Cardiac septum (tissue), 1 donor: ENCODE results near the gene SRP14. TPM values are rescaled to one million over a fixed set of nuclear protein-coding genes. Genes with fewer than 3 reads are reported as not detected.

ENCODE experiments used
- DNase-seq: peaks from one replicate; pipeline ENCODE4 v3.0.0-alpha.2; 2020; ENCODE audit warnings: low spot score
- intact Hi-C: fragments of 100-400 bp; cut with DNase I; formaldehyde crosslinking; loops from one replicate; pipeline ENCODE4 v1.14.0; 2022
- total RNA-seq: library from RNA; stranded (reverse); fragmentation: NEBNext Ultra II Directional; extraction: Animal tissue kit (Norgen Biotek cat#: 25700); gene quantifications from one replicate; pipeline ENCODE4 v1.2.1, GENCODE V29; 2021
- donor health status: DM: no; HTN: no; CAD: no.

The SRP14 gene
- total RNA-seq, 1 donor from 2014 or later: 168 TPM

DNA sequence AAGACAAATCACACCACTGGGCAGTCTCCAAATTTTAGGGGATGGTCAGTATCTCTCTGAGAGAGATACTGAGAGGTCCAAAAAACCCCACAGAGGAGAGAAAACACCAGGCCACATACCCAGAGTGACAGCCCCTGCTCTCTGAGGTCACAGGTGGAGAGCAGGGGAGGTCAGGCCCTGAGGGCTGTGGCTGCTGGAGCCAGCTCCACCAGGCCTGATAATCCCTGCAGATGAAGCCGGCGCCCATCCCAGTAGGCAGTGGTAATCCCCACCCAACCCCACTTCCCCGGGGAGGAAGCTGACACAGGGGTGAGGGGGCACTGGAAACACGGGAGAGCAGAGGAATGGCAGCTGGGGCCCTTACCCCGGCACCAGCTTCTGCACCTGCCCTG is 31.2 kb upstream of the SRP14 start:
- intact Hi-C loops: no loop called here
- no peak for DNase-seq

DNA sequence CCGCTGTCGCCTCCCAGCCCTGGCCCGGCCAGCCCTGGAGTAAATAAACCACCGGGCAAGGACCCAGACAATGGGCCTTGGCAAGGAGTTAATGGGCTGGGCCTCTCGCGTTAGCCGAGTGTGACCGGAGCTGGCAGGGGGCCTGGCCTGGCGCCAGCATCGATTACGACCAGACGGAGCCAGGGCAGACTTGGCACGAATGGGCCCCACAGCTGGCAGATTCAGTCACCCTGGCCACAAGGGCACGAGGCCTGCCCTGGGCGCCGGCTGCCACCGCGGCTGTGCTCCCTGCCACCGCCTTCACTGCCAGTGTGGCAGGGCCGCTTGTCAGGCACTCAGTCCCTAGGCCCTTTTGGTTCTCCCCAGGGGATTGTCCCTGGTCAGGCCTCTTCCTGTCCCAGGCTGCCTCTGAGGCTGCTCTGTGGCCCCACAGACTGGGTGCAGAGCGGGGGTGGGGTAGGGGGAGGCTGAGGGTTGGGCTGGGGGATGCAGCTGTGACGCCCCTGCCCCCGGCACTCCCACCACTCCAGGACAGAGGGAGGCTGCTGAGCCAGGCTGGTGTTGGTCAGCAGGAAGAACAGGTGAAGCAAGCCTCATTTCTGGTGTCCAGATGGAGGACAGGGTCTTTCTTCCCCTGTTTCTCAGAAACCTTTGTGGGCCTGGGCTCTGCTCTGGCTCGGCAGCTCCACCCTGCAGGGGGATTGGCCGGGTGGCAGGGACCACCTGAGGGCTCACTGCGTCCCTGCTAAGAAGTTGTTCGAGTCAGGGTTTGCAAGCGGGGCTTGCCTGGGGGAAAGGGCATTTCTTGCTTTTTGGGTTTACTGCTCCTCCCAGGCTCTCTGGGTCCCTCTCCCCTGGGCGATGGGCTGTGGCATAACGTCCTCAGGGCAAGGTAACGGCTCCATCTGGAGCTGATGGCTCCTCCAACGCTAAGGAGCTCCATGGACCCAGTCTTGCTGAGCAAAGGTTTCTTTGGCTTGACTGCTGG is 30.5 kb upstream of the SRP14 start:
- intact Hi-C loops: loop anchor here (1.0 to 10.0 kb wide), 2 partner anchors 34 to 355 kb away; no protein-coding TSS in a partner anchor
- peak; percentile 94 for DNase-seq

DNA sequence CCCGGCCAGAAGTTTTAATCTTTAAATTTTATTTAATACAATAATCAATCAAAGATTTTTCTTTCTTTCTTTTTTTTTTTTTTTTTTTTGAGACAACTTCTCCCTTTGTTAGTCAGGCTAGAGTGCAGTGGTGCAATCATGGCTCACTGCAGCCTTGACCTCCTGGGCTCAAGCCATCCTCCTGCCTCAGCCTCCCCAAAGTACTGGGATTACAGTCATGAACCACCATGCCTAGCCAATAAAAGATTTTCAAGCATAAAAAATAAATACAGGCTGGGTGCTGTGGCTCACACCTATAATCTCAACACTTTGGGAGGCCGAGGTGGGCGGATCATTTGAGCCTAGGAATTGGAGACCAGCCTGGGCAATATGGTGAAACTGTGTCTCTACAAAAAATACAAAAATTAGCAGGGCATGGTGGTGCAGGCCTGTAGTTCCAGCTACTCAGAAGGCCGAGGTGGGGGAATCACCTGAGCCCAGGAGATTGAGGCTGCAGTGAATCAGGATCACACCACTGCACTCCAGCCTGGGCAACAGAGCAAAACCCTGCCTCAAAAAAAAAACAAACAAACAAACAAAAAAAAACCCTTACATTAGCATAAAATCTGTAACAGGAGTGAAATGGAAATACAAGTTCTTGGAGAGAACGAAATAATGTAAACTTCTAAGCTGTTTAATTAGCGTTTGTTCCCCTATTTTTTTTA is 29.1 kb upstream of the SRP14 start:
- DNase-seq: peak; percentile 3
- intact Hi-C loops: loop anchor here (10.0 kb wide), 1 partner anchor 357 kb away; no protein-coding TSS in a partner anchor

DNA sequence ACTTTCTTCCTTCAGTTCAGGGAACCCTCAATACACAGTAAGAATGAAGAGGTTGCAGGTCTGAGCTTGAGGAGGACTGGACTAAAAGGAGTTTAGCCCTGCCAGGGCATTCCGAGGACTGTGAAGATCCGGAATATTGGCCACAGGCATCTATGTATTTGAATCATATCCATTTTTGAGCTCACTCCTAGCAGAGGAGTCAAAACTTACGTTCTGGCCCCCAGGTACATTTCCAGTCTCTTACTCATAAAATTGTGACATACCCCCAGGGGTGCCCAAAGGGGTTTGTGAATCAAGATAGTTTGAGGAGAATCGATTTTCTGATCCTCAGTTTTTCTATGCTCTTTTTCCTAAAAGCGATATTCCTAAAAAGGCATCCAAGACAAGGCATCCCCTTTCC is 27.6 kb upstream of the SRP14 start:
- intact Hi-C loops: loop anchor here (10.0 kb wide), 1 partner anchor 358 kb away; no protein-coding TSS in a partner anchor
- no peak for DNase-seq

DNA sequence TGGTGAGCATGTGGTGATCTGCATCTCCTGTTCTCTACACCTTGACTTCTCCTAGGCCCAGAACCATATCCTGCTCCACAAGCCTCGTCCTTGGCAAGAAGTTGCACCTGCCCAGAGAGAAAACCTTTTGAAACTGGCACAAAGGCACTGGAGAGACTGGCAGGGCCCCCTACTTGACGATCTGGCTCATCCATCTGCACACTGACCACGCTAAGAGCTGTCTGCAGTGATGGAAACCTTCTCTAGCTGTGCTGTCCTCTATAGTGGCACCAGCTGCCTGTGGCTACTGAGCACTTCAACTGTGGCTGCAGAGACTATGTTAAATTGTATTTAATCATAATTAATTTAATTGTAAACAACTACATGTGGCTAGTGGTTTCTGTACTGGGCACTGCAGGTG is 26.2 kb upstream of the SRP14 start:
- DNase-seq: no peak
- intact Hi-C loops: loop anchor here (10.0 kb wide), 1 partner anchor 360 kb away; no protein-coding TSS in a partner anchor

DNA sequence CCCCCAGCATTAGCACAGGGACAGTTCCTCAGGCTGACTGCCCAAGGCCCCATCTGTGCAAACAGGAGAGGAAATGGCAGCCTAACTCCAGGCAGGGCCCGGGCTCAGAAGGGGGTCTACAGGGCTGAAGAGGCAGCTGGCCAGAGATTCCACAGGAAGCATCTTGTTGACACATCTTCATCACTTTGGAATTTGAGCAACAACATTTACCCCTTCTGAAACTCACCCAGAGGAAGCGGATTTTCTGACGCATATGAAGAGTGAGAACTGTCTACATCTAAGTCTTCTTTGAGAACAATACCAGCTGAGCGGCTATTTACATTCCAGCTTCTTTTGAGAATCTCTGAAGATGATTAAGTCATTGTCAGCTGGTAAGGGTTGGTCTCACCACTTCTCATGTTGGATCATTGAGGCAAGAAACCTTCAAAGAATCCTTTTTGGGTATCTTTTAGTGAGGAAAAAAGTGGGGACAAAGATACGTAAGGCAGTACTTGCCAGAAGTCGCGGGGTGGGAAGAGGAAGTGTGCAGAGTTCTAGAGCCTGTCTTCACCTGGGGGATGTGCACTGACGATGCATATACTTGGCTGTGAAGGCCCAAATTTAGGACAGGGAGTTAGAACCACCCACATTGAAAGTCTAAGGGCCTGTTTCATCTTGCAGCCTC is 25.4 kb upstream of the SRP14 start:
- intact Hi-C loops: loop anchor here (10.0 kb wide), 1 partner anchor 360 kb away; no protein-coding TSS in a partner anchor
- no peak for DNase-seq

DNA sequence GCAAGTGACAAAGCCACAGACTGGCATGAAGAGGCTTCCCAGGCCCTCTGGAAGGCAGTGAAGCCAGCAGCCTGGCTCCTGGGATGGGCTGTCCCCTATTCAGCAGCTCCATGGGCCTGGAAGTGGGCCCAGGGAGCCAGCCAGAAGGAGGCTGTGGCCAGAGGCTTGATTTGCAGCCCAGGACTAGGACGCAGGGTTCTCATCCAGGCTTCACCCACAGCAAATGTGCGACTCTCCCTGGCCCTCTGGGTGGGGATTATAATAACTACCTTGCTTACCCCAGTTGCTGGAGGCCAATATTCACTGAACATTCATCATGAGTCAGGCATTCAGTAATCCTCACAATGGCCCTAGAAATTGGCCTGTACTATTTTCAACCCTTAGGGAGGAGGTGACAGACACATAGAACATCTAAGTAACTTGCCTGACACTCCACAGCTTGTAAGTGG is 24.6 kb upstream of the SRP14 start:
- intact Hi-C loops: loop anchor here (10.0 kb wide), 1 partner anchor 361 kb away; no protein-coding TSS in a partner anchor
- DNase-seq: no peak

DNA sequence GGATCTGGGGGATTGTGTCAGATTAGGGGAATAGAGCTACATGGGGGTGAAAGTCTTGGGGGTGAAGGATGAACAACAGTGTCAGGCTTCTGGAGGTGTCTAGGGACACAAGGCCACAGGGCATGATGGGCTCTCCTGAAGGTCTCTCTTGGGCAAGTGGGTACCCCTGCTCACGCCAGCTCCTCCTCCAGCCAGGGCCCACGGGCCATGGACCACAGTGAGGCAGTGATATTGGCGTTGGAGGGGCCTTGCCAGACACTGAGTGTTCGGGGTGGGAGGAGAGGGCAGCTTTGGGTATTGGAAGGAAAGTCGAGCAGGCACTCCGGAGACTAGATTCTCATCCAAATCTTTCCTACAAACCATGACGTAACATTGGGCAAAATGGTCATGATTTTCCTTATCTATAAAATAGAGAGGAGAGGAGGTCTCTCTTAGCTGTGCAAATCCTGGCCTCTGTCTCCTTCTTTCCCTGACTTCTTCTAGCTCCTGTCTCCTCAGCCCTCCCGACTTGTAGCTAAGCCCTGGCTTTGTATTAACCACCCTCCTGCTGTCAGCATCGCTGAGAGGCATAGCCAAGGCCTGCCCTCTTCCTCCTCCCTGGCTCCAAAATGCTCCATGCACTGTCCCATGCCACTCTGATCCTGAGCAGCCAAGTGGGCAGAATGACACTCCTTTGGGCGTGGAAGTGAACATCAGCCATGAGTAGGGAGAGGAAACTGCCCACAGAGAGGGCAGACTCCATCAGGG is 24.0 kb upstream of the SRP14 start:
- DNase-seq: no peak
- intact Hi-C loops: loop anchor here (10.0 kb wide), 1 partner anchor 362 kb away; no protein-coding TSS in a partner anchor

DNA sequence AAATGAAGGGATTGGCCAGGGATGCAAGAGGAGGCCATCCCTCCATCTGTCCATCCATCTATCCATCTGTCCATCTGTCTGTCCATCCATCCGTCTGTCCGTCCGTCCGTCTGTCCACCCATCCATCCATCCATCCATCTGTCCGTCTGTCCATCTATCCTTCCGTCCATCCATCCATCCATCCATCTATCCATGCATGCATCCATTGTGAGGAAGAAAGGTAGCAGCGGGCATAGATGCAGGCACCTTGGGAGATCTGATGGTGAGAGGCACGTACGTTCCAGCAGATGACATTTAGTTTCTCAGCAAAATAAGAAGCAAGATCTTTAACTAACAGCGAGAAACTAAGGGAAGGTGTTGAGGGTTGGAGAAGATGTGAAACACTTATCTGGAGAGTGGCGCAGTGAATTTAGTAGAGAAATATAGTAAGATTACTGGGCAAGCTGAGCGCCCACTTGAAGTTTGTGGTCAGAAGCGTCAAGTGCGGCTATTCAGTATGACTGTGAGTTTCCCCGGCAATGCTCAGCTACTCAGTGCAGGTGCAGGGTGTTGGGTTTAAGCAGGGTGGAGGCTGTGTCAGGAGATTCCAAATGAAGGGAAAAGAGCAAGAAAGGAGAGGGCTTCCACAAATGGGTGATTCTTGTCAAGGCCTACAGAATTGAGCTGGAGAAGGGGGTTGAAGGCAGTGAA is 22.4 kb upstream of the SRP14 start:
- intact Hi-C loops: loop anchor here (10.0 kb wide), 1 partner anchor 363 kb away; no protein-coding TSS in a partner anchor
- DNase-seq: no peak

DNA sequence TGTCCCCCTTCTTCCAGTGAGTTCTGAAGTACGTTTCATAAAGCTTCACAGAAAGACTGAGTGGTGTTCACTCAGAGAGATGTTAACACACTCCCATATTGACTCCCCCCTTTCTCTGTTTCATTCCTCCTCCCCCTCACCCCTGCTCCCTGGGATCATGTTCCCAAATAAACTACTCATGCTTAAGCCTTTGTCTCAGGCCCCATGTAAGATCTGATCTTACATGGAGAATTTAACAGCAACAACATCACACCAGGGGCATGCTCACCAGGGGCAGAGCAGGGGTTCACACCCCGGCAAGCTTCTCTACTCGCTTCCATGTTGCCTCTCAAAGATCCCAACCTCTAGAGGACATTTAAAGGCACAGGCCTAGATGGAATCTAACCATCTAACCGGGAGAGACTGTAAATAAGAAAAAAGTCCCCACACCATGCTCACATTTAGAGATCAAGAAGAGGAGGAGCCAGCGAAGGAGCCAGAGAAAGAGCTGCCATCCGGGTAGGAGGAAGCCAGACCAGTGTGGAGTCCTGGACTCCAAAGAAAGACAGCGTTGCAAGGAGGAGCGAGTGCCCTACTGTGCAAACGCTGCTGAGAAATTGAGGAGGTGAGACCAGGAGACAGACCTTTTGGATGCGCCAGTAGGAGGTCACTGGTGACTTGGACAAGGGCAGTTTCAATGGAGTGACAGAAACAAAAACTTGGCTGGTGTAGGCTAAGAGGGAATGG is 21.4 kb upstream of the SRP14 start:
- intact Hi-C loops: loop anchor here (10.0 kb wide), 1 partner anchor 364 kb away; no protein-coding TSS in a partner anchor

DNA sequence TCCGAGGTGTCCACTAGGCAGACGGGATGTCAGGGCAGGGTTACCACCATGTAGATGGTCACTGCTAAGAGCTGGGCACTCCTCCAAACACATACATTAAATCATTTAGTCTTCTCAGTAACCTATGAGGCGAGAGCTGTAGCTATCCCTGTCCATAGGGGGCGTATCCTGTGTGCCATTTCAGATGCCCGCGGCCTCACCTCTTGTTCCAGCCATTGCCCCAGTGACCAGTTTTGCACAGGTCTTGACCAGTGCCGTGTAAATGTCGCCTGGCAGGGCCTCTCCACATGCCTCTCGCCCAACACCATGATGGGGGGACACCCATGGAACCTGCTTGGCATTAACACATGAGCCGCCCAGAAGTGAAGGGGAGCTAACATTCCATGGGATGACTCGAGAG is 20.8 kb upstream of the SRP14 start:
- no peak for DNase-seq
- intact Hi-C loops: loop anchor here (10.0 kb wide), 1 partner anchor 365 kb away; no protein-coding TSS in a partner anchor

More for the DNA sequence above, 21.4 kb upstream of the SRP14 start:
- DNase-seq: no peak

DNA sequence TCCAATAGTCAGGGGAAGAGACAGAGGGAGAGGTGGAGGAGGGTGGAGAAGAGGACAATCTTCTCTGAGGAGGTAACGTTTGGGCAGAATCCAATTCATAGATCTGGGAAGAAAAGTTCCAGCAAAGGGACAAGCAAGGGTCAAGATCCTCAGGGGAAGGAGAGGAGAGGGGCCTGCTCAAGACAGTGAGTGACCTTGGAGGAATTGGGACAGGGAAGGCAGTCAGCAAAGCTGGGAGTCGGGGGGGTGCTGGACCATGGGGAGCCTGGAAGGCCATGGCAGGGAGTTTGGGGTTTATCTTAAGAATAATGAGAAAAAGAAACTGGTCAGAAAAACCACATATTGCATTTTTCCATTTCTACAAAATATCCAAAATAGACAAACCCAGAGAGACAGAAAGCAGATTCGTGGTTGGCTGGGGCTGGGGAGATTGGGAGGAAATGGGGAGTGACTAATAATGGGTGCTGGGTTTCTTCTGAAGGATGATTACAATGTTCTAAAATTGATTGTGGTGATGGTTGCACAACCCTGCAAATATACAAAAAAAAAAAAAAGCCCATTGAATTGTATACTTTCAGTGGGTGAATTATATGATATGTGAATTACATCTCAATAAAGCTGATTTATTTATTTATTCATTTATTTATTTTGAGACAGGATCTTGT is 19.6 kb upstream of the SRP14 start:
- no peak for DNase-seq
- intact Hi-C loops: no loop called here

DNA sequence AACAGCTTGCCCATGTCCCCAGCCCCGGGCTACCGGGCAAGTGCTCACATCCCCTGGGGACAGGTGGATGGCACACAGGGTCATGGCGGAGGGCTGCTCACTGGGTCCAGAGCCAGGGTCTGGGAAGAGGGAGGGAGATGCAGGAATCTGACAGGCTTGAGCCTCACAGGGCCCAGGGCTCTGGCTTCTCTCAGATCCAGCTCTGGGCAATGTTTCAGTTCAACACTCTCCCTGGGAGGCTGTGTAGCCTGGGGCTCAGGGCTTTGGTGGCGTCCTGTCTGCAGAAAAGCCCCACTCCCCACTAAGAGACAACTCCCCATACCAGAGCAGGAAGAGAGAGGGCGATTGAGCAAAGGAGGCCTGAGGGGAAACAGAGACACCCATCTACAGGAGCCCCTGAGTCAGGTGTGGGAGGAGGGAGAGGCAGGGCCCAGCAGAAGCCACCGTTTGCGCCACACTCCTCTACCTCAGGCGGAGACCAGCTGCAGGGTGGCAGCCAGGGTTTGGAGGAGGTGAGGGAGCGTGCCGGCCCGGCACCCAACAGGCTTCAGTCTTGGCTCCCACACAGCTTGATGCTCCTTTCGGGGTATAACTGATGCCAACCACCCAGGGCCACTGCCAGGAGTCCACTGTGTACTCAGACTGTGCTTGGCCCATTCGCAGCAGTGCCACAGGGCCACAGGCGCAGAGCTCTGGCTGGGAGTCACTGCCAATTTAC is 16.8 kb upstream of the SRP14 start:
- intact Hi-C loops: no loop called here
- no peak for DNase-seq

DNA sequence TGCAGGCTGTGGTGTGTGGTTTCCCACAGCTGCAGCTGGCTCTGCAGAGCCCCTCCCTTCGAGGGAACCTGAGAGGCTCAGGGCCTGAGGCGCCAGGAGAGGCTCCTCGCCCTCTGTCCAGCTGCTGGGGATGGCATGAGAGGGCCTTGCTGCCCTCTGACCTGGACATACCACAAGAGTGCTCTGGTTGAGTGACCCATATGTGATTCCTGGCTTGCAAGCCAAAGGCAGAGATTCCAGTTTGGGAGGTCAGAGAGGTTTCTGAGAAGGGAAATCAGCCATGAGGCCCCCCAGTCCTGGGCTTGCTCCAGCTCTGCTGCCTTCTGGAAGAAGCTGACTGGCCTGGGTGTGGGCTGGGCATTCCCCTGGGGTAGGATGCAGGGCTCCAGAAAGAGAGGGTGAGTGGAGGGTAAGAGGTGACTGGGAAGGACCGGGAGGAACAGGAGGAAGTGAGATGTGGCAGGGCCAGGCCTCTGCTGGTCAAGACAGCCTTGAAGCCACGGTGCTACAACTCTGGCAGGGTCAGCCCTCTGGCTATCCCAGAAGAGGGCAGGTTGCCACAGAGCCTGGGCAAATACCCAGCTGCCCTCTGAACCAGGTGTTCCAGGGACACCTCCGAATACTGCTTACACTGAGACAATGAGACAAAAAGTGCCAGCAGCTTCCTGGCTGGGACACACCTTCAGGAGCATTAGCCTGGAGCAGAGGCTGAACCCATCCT is 16.0 kb upstream of the SRP14 start:
- no peak for DNase-seq
- intact Hi-C loops: no loop called here

DNA sequence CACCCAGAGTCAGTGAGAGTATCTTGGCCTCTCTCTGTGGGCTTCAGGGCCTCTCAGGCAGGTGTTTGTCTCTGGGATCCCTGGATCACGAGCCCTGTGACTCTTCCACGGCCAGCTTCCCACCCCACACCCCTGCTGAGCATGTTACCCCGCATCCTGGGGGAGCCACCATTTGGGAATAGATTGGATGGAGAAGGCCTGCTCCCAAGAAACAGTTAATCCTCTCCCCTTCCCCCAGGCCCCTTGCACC is 15.5 kb upstream of the SRP14 start:
- intact Hi-C loops: no loop called here
- no peak for DNase-seq
